HG03095 (cell line): ENCODE results near the gene NME9.
"Not testable (repeated sequence)": the region's sequence is repeated elsewhere in the genome, so short reads cannot be mapped to it uniquely, and the experiment has no call there.

ENCODE experiments used
- ATAC-seq: cut with Tn5 transposase; IDR thresholded peaks from one replicate; pipeline ENCODE4 v1.9.1; 2021; ENCODE audit warnings: moderate library complexity; ENCODE audit not compliant: unreplicated experiment

The NME9 gene, protein sequence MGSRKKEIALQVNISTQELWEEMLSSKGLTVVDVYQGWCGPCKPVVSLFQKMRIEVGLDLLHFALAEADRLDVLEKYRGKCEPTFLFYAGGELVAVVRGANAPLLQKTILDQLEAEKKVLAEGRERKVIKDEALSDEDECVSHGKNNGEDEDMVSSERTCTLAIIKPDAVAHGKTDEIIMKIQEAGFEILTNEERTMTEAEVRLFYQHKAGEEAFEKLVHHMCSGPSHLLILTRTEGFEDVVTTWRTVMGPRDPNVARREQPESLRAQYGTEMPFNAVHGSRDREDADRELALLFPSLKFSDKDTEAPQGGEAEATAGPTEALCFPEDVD

DNA sequence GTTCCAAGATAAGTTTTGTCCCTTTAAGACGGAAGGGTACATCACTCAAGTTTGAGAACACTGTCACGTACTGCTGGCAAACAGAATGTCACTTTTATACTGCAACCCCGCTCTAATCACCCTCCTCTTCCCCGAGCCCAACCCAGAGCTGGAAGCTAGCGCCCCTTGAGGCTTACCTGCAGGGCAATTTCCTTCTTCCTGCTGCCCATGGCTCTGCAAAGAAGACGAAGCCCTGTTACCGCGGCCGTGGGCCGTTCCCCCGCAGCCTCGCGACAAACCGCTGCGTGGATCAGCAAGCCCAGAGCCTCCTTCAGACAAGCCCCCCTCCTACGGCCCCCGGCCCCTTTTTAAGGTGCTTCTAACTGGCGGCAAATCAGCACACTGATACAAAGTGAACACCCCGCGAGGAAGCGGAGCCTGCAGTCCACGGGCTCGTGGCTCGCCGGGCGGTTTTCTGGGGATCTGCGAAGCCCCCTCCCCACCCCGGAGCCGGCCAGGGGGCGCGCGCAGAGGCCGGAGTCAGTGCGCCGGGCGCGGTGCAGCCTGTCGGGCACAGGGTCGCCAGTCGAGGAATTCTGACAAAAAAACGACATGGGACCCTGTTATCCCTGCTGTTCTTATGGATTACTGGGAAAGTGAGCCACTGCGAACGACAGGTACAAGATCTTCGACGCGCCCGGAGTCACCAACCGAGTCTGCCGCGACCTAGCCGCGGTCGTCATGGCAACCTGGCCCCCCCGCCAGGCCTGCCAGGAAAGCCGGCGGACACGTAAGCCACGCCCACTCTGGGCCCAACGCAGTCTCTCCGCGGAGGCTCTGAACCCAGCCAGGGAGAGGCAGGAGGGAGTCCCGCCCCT is at the start of gene NME9:
NME9 (minus strand) TSS at position 725 of the 857 bp plus-strand sequence; CDS start at position 209, 516 bp downstream.
- ATAC-seq: peak; percentile 63

DNA sequence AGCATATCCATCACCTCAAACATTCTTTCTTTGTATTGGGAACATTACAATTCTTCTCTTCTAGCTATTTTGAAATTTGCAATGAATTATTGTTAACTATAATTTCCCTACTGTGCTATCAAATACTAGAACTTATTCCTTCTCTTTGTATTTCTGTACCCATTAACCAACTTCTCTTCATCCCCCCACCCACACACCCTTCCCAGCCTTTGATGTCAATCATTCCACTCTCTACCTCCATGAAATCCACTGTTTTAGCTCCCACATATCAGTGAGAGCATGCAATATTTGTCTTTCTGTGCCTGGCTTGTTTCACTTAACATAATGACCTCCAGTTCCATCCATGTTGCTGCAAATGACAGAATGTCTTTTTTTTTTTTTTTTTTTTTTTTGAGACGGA is 49.3 kb upstream of the NME9 start:
- ATAC-seq: no peak

DNA sequence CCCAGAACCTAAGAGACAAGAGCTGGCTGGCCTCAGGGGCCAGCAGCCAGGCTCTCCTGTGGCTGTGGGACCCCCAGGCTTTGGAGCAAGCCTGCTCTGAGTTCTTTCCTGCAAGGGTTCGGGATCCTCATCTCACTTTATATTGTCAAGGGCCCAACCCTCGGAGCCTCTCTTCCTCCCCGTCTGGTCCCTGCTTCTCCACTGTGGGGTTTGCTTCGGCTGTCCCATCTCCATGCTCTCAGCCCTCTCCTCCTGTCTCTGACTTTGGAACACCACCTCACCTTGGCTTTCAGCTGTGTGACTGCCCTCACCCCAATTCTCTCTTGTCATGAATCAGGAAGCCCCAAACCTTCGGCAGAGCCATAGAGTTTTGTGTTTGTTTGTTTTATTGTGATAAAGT is 48.7 kb upstream of the NME9 start:
- no peak for ATAC-seq

DNA sequence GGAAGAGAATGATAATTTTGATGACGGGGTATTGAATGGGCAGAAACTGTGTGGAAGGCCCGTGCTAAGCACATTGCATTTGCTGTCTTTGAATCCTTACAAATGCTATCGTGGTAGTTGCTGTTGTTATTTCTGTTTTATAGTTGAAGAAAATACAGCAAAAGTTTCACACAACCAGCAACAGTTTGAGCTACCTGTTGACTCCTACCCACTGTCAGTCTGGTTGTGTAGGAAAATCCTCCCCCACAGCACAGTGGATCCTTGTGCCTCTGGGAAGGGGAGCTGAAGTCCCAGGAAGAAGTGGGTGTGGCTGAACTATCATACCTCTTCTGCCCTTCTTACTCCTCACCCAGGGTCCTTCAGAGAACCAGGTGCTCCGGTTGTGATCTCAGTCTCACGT is 48.2 kb upstream of the NME9 start:
- no peak for ATAC-seq

DNA sequence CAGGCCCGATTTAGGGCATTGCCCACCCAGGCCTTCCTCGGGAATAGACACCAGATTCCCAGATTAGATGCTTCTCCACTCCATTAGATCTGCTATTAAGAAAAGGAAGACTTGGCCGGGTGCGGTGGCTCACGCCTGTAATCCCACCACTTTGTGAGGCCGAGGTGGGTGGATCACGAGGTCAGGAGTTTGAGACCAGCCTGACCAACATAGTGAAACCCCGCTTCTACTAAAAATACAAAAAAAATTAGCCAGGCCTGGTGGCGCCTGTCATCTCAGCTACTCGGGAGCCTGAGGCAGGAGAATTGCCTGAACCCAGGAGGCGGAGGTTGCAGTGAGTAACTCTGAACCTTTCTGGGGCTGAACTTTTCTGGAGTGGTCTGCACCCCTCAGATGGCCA is 47.6 kb upstream of the NME9 start:
- not testable (repeated sequence) for ATAC-seq

DNA sequence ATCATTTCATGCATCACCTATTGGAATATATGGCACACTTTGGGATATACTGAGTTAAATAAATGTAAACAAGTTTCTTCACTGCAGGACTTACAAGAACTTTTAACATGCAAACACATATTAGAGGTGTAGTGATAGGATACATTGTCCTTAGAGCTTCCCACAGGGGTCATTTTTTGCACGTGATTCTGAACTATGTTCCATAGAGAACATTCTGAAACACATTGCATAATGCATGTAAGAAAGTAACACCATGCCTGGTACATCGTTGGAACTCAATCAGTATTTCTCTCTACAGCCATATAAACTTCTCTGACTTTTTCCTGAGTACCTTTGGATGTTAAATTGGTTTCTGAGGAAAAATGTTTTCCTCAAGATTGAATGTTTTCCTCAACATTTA is 47.0 kb upstream of the NME9 start:
- no peak for ATAC-seq

DNA sequence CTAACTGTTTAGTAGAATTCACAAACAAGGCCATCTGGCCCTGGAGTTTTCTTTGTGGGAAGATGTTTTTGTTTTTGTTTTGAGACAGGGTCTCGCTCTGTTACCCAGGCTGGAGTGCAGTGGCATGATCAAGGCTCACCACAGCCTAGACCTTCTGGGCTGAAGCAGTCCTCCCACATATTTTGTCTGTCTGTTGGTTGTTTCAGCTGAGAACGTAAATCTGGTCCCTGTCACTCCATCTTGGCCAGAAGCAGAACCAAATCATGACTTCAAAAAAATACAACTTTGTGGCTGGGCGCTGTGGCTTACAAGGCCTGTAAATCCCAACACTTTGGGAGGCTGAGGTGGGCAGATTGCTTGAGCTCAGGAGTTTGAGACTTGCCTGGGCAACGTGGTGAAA is 45.8 kb upstream of the NME9 start:
- no peak for ATAC-seq

DNA sequence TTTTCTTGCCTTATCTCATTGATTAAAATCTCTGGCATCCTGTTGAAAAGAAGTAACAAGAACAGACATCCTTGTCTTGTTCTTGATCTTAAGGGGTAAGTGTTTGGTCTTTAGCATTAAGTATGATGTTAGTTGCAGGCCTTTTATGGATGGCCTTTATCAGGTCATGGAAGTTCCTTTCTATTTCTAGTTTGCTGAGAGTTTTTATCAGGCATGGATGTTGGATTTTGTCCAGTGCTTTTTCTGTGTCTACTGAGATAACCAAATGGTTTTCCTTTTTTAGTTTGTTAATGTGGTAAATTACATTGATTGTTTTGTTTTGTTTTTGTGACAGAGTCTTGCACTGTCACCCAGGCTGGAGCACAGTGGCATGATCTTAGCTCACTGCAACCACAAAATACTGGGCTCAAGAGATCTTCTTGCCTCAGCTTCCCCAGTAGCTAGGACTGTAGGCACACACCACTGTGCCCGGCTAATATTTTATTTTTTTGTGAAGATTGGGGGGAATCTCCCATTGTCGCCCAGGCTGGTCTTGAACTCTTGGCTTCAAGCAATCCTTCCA is 45.0 kb upstream of the NME9 start:
- no peak for ATAC-seq

DNA sequence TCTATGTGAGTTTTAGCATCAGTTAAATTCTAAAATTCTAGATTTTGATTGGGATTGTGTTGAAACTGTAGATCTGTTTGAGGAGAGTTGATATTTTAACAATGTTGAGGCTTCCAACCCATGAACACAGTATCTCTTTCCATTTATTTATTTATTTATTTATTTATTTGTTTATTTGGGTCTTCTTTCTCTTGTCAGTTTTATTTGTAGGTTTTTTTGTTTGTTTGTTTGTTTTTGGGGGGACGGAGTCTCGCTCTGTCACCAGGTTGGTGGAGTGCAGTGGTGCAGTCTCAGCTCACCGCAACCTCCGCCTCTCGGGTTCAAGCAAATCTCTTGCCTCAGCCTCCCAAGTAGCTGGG is 44.1 kb upstream of the NME9 start:
- no peak for ATAC-seq

DNA sequence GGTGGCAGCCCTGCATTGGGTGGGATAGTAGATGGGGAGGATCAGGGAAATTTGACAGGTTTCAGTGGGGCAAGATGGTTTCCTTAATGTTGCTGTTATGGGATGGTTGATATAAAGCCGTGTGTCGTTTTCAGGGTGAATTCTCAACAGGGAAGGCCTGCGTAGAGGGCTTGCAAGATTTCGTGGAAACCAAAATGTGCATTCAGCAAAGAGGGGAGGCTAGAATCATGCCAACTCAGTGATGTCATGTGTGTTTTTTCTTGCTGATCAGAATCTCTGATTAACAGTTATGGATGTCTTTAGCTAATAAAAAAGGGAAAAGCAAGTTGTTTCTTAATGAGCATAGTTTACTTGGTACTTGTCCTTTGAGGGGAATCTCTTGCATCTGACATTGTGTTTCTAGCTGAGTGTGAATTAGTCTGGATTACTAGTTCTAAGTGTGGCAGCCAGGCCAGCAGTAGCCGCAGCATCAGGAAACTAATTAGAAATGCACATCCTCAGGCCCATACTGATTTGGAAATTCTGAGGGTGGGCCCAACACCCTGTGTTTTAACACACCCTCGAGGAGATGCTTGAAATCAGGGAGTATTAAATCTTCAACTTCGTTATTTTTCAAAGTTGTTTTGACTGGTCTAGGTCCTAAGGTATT is 43.6 kb upstream of the NME9 start:
- no peak for ATAC-seq

DNA sequence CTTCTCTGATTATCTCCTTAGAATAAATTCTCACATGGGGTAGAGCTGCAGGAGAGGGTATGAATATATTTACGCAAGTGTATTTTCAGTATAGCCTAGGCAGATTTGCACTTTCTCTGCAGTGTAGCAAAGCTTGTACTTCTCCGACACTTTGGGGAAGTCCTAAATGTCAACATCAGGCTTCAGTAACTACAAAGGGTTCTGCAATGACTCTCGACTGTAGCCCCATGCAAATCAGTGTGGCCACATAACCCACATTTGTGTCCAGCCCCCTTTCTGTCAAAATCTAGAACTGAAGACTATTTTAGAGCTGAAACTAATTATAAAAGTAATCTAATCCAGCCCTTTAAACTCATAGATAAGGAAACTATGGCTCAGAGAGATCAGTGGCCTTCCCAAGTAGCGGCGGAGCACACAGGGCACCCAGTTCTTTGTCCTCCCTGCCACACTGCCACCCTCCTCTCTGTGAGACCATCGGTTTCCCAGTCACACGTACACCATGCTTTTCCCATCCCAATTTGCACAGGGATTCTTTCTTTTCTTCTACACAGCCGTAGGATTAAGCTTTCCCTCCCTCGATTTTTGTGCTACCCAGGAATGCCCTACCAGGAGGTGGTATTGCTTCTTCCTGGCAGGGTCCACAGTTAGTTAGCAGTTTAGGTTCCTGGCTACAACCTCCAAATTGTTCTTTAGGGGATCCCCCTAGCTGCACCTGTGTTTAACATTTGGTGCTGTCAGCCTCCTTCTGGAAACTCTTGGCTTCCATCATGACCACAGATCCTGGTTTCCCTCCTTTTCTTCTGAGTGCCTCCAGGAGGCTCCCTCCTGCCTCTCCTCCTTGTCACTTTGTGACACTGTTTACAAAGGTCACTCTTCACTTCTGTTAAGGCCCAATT is 41.7 kb upstream of the NME9 start:
- ATAC-seq: peak; percentile 100

DNA sequence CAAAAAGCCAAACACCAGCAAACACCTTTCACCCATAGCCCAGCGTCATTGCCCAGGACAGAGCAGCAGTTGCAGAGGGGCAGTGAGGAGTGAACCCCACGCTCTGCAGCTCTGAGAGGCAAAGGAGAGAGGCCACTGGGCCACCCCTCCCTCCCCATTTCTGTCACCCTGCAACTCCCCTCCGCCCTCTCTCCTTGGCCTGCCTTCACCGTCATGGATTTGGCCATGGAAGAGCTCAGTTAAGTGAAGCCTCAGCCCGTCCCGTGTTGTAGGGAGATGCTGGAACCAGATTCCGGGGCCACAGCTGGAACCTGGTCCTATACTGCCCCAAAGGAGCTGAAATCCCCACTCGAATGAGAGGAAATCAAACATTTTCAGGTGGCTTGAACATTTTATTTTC is 40.7 kb upstream of the NME9 start:
- no peak for ATAC-seq

DNA sequence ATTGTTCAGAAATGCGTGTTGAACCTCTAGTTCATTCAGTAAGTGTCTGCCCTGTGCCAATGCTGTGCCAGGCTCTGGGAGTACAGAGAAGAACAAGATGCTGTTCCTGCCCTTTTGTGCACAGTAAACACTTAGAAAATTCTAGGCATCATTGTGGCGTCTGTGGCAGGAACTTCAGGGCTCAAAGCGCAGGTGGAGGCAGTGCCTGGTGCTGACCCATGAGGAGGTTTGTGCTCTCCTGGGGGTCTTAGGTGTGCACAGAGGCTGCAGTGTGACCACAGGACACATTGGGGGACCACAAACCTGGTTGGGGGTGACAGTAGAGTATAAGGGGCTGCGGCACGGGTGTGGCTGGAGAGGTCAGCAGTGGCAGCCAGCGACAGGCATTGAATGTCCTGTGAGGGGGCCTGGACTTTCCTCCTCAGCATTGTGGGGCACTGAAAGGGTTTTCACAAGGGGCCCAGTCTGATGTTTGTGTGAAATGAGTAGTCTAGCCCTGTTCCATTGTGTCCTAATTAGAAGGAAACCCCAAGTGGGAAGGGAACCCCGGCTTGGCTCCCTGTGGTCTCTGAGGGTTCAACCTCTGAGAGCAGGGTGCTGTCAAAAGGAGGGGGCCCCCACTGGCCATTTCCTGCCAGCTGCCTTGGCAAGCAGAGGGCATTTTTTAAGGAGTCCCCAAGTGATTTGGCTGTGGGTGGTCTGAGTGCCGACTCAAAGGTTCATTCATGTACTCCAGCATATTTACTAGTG is 39.7 kb upstream of the NME9 start:
- ATAC-seq: no peak

DNA sequence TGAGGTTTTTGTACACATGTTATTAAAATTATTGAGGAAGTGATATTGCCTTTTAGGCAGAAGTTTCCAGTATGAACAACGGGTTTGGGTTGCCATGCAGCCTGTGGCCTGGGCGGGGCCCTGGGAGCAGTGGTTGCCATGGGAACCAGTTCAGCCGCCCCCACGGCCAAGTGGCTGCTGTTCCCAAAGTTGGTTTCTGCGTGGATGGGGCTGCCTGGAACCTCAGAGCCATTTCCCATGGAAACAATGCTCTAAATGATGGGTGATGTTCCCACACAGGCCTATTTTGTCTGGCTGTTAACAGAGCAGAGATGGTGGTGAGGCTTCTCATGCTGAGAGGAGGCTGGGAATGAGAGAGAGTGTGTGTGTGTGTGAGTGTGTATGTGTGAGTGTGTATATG is 38.3 kb upstream of the NME9 start:
- no peak for ATAC-seq

DNA sequence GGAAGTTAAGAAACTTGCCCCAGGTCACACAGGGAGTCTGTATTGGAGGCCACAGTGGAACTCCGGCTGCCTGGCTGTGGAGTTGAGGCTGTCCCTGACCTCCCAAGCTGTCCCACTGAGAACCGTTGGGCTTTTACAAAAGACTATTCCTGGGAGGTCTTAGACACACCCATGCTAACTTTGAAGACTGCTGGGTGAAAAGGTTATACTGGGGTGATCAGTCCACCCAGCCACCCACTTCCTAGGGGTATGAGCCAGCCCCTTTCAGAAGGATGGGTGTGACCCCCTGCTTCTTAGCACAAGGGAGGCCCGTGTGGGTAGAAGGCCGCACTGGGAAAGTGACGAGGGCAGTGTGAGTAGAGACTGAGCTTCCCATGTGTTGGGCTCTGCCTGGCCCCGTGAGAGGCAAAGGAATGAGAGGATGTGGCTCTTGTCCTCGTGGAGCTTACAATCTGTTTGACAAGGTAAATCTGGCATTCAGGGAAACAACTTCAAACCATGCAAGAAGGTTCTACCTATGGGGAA is 37.7 kb upstream of the NME9 start:
- ATAC-seq: no peak

DNA sequence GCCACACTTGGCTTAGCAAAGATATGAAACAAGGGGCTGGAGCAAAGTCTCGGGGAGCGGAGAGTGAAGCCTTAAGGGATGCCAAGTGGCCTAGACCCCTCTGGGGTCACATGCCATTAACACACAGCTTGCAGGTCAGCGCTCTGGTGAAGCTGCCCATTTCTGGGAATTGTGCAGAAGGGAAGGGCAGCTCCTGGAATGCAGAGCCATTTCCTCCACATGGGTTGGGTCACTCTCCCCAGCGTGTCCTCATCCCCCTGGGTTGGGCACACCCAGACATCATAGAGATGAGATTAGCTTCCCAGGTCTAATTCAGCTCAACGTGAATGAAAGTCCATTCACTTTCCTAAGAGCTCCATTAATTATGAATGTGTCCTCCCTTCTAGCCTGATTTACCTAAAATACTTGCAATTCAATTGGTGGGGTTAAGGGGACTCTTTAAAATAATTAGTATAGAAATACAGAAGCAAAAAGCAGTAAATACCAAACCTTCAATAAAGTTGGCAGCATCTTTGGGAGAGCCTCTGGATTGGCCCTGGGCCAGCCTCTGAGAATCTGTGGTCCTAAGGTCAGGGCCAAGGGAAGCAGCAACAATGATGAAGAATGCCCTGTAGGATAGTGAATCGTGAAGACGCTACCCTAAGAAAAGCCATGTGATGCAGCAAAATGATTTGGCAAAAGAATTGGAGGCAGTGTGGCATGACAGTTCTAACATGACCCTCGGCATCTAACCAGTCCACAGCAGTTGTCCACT is 36.5 kb upstream of the NME9 start:
- no peak for ATAC-seq

DNA sequence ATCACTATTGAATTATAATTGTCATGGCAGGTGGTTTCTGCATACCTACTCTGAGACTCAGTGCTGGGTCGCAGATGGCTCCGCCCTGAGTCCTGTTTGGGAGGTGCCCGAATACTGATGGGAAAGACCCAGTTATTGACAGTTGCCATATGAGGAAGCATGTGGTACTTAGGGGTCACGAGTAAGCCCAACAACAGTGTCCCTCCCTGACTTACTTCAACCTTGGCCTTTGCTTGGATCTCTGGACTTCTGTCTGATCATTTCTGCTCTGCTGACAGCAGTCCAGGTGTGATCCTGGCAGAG is 35.6 kb upstream of the NME9 start:
- ATAC-seq: no peak

DNA sequence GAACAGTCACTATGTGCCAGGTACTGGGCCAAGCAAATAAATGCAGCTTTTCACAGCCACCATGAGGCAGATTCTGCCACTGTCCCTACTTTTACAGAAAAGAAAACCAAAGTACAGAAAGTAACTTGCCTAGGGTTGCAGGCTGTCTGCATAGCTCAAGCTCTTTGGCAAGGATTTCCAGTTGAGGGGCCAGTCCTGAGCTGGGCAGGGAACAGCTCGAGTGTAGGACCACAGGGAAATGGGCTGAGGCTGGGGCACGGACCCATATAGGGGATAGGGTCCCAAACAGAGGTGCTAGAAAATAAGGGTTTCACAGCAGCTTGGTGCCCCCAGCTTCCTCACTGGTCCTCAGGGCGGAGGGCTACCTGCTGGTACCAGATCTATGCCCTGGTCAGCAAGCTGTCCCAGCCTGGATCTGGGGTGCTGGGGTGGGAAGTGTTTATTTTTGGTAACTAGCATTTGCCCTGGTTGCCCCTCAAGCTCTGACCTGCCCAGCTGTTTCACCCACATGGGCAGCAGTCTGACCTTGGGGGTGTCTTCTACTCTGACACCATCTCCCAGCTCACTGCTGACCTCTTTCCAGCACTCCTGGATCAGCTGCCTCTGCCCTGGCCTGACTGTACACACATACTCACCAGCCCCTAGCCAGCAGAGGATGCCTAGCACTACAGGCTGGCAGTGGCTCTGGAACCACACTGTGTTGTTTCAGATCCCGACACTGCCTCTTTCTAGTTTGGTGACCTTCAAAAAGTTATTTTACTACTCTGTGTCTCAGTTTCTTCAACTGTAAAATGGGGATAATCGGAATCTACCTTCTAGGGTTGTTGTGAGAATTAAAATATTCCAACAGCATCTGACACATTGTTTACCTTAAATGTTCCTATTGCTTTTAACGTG is 35.0 kb upstream of the NME9 start:
- ATAC-seq: no peak
